GM13976 (cell line): Measurements from ENCODE around the gene BTBD8.

ENCODE experiments used
- DNase-seq: peaks from one replicate; pipeline ENCODE4 v3.0.0; 2012; ENCODE audit warnings: low spot score
- in situ Hi-C: fragments of 300-500 bp; cut with MboI; formaldehyde crosslinking; loops from one replicate; pipeline ENCODE4 v1.12.0; 2022; ENCODE audit warnings: low sequenced_read_pairs, mixed read lengths, inconsistent platforms; ENCODE audit not compliant: unreplicated experiment
- TF ChIP-seq, protein P1 (sequence below): IDR thresholded peaks from 2 replicates; pipeline ENCODE4 v1.5.1; 2012; ENCODE audit warnings: borderline replicate concordance, mild to moderate bottlenecking; ENCODE audit not compliant: insufficient read depth; ENCODE audit errors: extremely low read depth, missing control alignments, control extremely low read depth

BTBD8 gene

DNA sequence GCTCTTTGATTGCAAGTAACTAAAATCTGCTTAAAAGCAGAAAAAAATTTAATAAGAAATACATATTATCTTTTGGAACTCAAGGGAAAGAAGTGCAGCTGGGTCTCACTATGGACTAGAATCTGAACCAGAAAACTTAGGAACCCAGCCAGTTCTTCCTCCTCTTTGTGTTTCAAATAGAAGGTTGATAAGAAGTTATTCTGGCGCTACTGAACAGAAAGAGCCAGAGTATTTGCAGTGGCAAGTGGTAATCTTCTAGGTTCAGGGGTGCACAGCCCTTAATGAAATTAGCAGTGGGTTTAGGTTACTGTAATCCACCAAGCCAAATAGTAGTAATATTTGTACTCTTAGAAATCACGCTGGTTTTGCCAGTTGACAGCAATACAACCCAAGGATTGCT lies 28.5 kb downstream of the BTBD8 start:
- TF ChIP-seq, protein P1, sequence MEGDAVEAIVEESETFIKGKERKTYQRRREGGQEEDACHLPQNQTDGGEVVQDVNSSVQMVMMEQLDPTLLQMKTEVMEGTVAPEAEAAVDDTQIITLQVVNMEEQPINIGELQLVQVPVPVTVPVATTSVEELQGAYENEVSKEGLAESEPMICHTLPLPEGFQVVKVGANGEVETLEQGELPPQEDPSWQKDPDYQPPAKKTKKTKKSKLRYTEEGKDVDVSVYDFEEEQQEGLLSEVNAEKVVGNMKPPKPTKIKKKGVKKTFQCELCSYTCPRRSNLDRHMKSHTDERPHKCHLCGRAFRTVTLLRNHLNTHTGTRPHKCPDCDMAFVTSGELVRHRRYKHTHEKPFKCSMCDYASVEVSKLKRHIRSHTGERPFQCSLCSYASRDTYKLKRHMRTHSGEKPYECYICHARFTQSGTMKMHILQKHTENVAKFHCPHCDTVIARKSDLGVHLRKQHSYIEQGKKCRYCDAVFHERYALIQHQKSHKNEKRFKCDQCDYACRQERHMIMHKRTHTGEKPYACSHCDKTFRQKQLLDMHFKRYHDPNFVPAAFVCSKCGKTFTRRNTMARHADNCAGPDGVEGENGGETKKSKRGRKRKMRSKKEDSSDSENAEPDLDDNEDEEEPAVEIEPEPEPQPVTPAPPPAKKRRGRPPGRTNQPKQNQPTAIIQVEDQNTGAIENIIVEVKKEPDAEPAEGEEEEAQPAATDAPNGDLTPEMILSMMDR = no peak
- in situ Hi-C loops = no loop called here
- no peak for DNase-seq

DNA sequence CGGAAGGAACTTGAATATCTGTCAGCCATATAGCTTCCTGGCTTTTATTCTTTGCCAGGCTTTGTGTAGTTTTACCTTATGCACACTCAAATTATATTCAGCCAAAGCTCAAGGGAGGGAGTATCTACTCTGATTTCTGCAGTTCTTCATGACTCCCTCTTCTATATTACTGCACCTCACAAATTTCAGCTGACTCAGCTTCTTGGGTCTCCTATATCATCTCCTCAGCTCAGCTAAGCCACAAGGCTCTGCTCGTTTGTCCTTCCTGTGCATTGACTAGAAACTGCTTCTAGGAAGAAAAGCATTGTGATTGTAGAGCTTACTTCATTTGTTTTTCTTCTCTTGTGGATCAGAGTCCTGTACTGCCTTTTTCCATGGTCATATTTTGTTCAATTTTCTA lies 37.4 kb downstream of the BTBD8 start:
- in situ Hi-C loops = no loop called here
- DNase-seq = no peak
- TF ChIP-seq, protein P1 = no peak

DNA sequence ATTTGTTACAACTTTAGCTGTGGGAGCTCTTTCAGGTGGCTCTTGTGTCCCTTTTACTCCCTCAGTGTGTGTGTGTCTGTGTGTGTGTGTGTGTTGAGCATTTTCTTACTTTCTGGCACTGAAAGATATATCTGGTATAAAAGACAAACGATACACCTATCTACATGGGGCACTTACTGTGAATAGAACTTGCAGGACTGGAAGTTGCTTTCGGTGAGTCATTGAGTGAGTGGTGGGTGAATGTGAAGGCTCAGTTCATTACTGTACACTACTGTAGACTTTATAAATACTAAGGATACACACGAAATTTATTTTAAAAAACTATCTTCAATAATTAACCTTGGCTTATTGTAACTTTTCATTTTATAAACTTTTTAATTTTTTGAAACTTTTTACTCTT lies 38.7 kb downstream of the BTBD8 start:
- no peak for DNase-seq
- in situ Hi-C loops = no loop called here
- TF ChIP-seq, protein P1 = no peak

DNA sequence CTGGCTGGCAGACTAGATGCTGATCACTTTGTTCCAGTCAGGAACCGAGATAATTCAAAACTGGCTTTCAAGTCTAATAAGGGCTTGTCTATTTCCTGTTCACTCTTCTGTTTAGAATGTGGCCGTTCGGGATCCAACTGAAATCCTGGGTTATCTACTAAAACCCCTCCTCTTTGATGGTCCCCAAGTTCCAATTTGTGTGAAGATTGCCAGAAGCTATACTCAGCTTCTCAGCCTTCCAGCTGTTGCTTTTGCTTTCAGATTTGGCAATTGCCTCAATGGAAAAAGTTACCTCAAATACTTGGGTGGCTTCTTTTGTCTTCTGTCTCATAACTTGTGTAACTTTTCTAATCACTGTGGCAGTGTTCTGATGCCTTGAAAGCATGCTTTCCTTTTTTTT lies 43.7 kb downstream of the BTBD8 start:
- TF ChIP-seq, protein P1 = no peak
- in situ Hi-C loops = no loop called here
- peak; percentile 26 for DNase-seq

DNA sequence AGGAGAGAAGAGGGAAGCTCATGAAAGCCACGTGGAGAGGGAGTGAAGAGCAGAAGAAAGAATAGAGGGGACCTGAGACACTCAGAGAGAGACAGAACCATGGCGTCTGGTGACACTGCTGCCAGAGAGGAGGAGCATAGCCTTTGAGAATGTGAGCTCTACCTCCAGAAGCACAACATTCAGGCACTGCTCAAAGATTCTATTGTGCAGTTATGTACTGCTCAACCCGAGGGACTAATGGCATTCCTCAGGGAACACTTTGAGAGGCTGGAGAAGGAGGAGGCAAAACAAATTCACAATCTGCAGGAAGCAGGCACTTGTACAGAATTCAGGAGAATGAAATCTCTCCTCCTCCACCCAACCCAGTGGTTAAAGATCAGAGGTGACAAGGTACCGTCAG lies 45.1 kb downstream of the BTBD8 start:
- in situ Hi-C loops = no loop called here
- TF ChIP-seq, protein P1 = no peak
- DNase-seq = no peak

DNA sequence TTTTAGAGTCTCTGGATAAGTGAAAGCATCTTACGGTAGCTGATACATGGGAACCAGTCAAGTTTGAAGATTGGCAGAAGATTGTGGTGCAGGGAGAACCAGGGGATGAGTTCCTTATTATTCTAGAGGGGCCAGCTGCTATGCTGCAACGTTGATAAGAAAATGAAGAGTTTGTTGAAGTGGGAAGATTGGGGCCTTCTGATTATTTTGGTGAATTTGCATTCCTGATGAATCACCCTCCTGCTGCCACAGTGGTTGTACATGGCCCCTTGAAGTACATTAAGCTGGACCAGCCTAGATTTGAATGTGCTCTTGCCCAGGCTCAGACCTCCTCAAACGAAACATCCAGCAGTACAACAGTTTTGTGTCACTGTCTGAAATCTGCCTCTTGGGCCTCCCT lies 45.9 kb downstream of the BTBD8 start:
- TF ChIP-seq, protein P1 = no peak
- no peak for DNase-seq
- in situ Hi-C loops = no loop called here

DNA sequence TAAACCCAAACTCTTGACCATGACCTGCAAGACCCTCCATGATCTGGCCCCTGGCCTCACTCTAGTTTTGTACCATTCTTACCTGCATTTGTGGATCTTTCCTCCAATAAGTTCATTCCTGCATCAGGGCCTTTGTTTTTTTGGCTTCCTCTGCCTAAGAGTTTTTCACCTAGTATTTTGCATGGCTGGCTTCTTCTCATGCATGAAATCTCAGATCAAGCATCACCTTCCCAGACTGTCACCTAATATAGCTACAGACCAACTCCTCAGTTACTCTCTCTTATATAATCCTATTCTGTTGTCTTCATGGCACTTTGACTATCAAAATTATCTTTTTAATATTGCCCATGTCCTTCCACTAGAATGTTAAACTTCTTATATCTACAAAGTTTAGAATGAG lies 54.2 kb downstream of the BTBD8 start:
- no peak for DNase-seq
- TF ChIP-seq, protein P1 = no peak
- in situ Hi-C loops = no loop called here
